Measurements from ENCODE around the gene TFDP1.

The TFDP1 gene

GRCh38 chr13:113598481-113598880 is 13.9 kb downstream of the TFDP1 start:
- Histone ChIP-seq H3K18ac (ENCODE audit: low read length) (no peak overlapping the region), H3K27me3 (ENCODE audit: control insufficient read depth in 3 of 3, insufficient read depth in 3 of 3, low read depth in 1 of 3, low read length in 3 of 3) (no peaks in the 10 kb centered on the region), H3K9me3 (replicated peaks in 1 of 2; ENCODE audit: control insufficient read depth in 2 of 2, insufficient read depth in 1 of 2, low read depth in 1 of 2, low read length in 2 of 2) (peaks cover 10 to 58% of the 10 kb centered on the region in 2 donors), H3K9ac (ENCODE audit: low read depth, low read length, poor library complexity) (peak overlapping the region; percentile 7), H3K79me1 (ENCODE audit: low read depth, low read length) (peaks cover 29% of the 10 kb centered on the region), H3K23ac (ENCODE audit: low read depth, low read length, poor library complexity) (no peak overlapping the region), H2BK12ac (ENCODE audit: low read length) (no peak overlapping the region), H2BK5ac (ENCODE audit: low read length) (no peak overlapping the region), H2AK5ac (ENCODE audit: low read depth, low read length) (no peak overlapping the region), H2BK120ac (ENCODE audit: low read depth, low read length) (no peak overlapping the region), H2AFZ (ENCODE audit: low read length) (no peak overlapping the region), H4K8ac (ENCODE audit: low read depth, low read length) (no peak overlapping the region), H3K36me3 (replicated peaks in 1 of 2; ENCODE audit: control insufficient read depth in 2 of 2, insufficient read depth in 2 of 2, low read length in 2 of 2) (peaks cover 37 to 86% of the 10 kb centered on the region in 2 donors), H3K14ac (ENCODE audit: low read length) (no peak overlapping the region), H3K4me3 (ENCODE audit: low read length in 2 of 2) (peak overlapping the region in 1 of 2 donors; percentile 50), H3K27ac (replicated peaks; ENCODE audit: low read length) (no peak overlapping the region), H4K91ac (ENCODE audit: low read depth, low read length, poor library complexity) (no peak overlapping the region), H3K4me2 (ENCODE audit: insufficient read depth, low read length, poor library complexity, severe bottlenecking) (no peak overlapping the region), H3K4ac (ENCODE audit: low read length) (no peak overlapping the region), H3K4me1 (ENCODE audit: control insufficient read depth in 2 of 2, insufficient read depth in 1 of 2, low read depth in 1 of 2, low read length in 2 of 2) (peaks cover 0 to 8% of the 10 kb centered on the region in 2 donors), H2BK15ac (ENCODE audit: low read length) (no peak overlapping the region)
- no peak for DNase-seq (ENCODE audit: low spot score)
- no CpG with 5 or more reads among the region's 13 CpGs for WGBS, 2 donors (ENCODE audit: extremely low coverage in 2 of 2, insufficient read length in 2 of 2, insufficient replicate concordance in 1 of 2)

- no CpG with 5 or more reads among the region's 12 CpGs for WGBS, 2 donors (ENCODE audit: extremely low coverage in 2 of 2, insufficient read length in 2 of 2, insufficient replicate concordance in 1 of 2)
- DNase-seq (ENCODE audit: low spot score), result no peak
- no peak overlapping the region for H2BK120ac ChIP-seq (ENCODE audit: low read depth, low read length)
These were observed 14.8 kb downstream of the TFDP1 start for GRCh38 chr13:113599391-113599790.

GRCh38 chr13:113601166-113602070 is 16.9 kb downstream of the TFDP1 start:
- H2BK12ac ChIP-seq (ENCODE audit: low read length), result no peak overlapping the region
- WGBS, 2 donors (ENCODE audit: extremely low coverage in 2 of 2, insufficient read length in 2 of 2, insufficient replicate concordance in 1 of 2), result no CpG with 5 or more reads among the region's 28 CpGs
- H3K4me3 ChIP-seq (ENCODE audit: low read length in 2 of 2), result no peak overlapping the region

More at GRCh38 chr13:113599391-113599790, 14.8 kb downstream of the TFDP1 start:
- Histone ChIP-seq H3K9ac (ENCODE audit: low read depth, low read length, poor library complexity) (no peak overlapping the region), H3K23ac (ENCODE audit: low read depth, low read length, poor library complexity) (no peak overlapping the region), H4K8ac (ENCODE audit: low read depth, low read length) (no peak overlapping the region), H3K36me3 (replicated peaks in 1 of 2; ENCODE audit: control insufficient read depth in 2 of 2, insufficient read depth in 2 of 2, low read length in 2 of 2) (peaks cover 38 to 90% of the 10 kb centered on the region in 2 donors), H3K4me3 (ENCODE audit: low read length in 2 of 2) (no peak overlapping the region), H2AFZ (ENCODE audit: low read length) (no peak overlapping the region), H3K18ac (ENCODE audit: low read length) (no peak overlapping the region), H2AK5ac (ENCODE audit: low read depth, low read length) (no peak overlapping the region), H3K4me2 (ENCODE audit: insufficient read depth, low read length, poor library complexity, severe bottlenecking) (no peak overlapping the region), H3K4me1 (ENCODE audit: control insufficient read depth in 2 of 2, insufficient read depth in 1 of 2, low read depth in 1 of 2, low read length in 2 of 2) (peaks cover 0 to 8% of the 10 kb centered on the region in 2 donors), H3K27me3 (ENCODE audit: control insufficient read depth in 3 of 3, insufficient read depth in 3 of 3, low read depth in 1 of 3, low read length in 3 of 3) (no peaks in the 10 kb centered on the region), H2BK5ac (ENCODE audit: low read length) (no peak overlapping the region), H3K79me1 (ENCODE audit: low read depth, low read length) (peaks cover 24% of the 10 kb centered on the region), H4K91ac (ENCODE audit: low read depth, low read length, poor library complexity) (no peak overlapping the region), H3K4ac (ENCODE audit: low read length) (no peak overlapping the region), H3K27ac (replicated peaks; ENCODE audit: low read length) (no peak overlapping the region), H3K9me3 (replicated peaks in 1 of 2; ENCODE audit: control insufficient read depth in 2 of 2, insufficient read depth in 1 of 2, low read depth in 1 of 2, low read length in 2 of 2) (peaks cover 9 to 57% of the 10 kb centered on the region in 2 donors), H2BK15ac (ENCODE audit: low read length) (no peak overlapping the region), H2BK12ac (ENCODE audit: low read length) (no peak overlapping the region), H3K14ac (ENCODE audit: low read length) (no peak overlapping the region)

GRCh38 chr13:113602291-113602988 is 17.9 kb downstream of the TFDP1 start:
- no peak for DNase-seq (ENCODE audit: low spot score)
- H3K4me1 ChIP-seq (ENCODE audit: control insufficient read depth in 2 of 2, insufficient read depth in 1 of 2, low read depth in 1 of 2, low read length in 2 of 2), result peaks cover 0 to 8% of the 10 kb centered on the region in 2 donors
- no peak overlapping the region for H4K91ac ChIP-seq (ENCODE audit: low read depth, low read length, poor library complexity)

More at GRCh38 chr13:113601166-113602070, 16.9 kb downstream of the TFDP1 start:
- no peak overlapping the region for H2AFZ ChIP-seq (ENCODE audit: low read length)
- peaks cover 37 to 92% of the 10 kb centered on the region in 2 donors for H3K36me3 ChIP-seq (replicated peaks in 1 of 2; ENCODE audit: control insufficient read depth in 2 of 2, insufficient read depth in 2 of 2, low read length in 2 of 2)
- no peak overlapping the region for H2BK15ac ChIP-seq (ENCODE audit: low read length)
- H3K18ac ChIP-seq (ENCODE audit: low read length), result peak overlapping the region; percentile 69
- H3K79me1 ChIP-seq (ENCODE audit: low read depth, low read length), result peaks cover 35% of the 10 kb centered on the region
- no peaks in the 10 kb centered on the region for H3K27me3 ChIP-seq (ENCODE audit: control insufficient read depth in 3 of 3, insufficient read depth in 3 of 3, low read depth in 1 of 3, low read length in 3 of 3)
- H4K8ac ChIP-seq (ENCODE audit: low read depth, low read length), result peak overlapping the region; percentile 25
- peak overlapping the region; percentile 65 for H3K9ac ChIP-seq (ENCODE audit: low read depth, low read length, poor library complexity)
- no peak overlapping the region for H4K91ac ChIP-seq (ENCODE audit: low read depth, low read length, poor library complexity)
- H3K27ac ChIP-seq (replicated peaks; ENCODE audit: low read length), result no peak overlapping the region
- no peak overlapping the region for H2BK5ac ChIP-seq (ENCODE audit: low read length)
- no peak for DNase-seq (ENCODE audit: low spot score)
- H3K4me1 ChIP-seq (ENCODE audit: control insufficient read depth in 2 of 2, insufficient read depth in 1 of 2, low read depth in 1 of 2, low read length in 2 of 2), result peaks cover 0 to 8% of the 10 kb centered on the region in 2 donors
- no peak overlapping the region for H2BK120ac ChIP-seq (ENCODE audit: low read depth, low read length)
- H3K4ac ChIP-seq (ENCODE audit: low read length), result no peak overlapping the region
- no peak overlapping the region for H3K4me2 ChIP-seq (ENCODE audit: insufficient read depth, low read length, poor library complexity, severe bottlenecking)
- no peak overlapping the region for H3K23ac ChIP-seq (ENCODE audit: low read depth, low read length, poor library complexity)
- H3K9me3 ChIP-seq (replicated peaks in 1 of 2; ENCODE audit: control insufficient read depth in 2 of 2, insufficient read depth in 1 of 2, low read depth in 1 of 2, low read length in 2 of 2), result peaks cover 14 to 52% of the 10 kb centered on the region in 2 donors
- H3K14ac ChIP-seq (ENCODE audit: low read length), result peak overlapping the region; percentile 42
- H2AK5ac ChIP-seq (ENCODE audit: low read depth, low read length), result peak overlapping the region; percentile 30

More at GRCh38 chr13:113602291-113602988, 17.9 kb downstream of the TFDP1 start:
- Histone ChIP-seq H3K79me1 (ENCODE audit: low read depth, low read length) (peaks cover 35% of the 10 kb centered on the region), H2BK120ac (ENCODE audit: low read depth, low read length) (no peak overlapping the region), H2AK5ac (ENCODE audit: low read depth, low read length) (no peak overlapping the region), H2AFZ (ENCODE audit: low read length) (no peak overlapping the region), H3K14ac (ENCODE audit: low read length) (no peak overlapping the region), H4K8ac (ENCODE audit: low read depth, low read length) (no peak overlapping the region), H3K4ac (ENCODE audit: low read length) (no peak overlapping the region), H2BK12ac (ENCODE audit: low read length) (no peak overlapping the region), H2BK15ac (ENCODE audit: low read length) (no peak overlapping the region), H3K4me3 (ENCODE audit: low read length in 2 of 2) (no peak overlapping the region), H3K18ac (ENCODE audit: low read length) (no peak overlapping the region), H3K9ac (ENCODE audit: low read depth, low read length, poor library complexity) (peak overlapping the region; percentile 65), H3K27me3 (ENCODE audit: control insufficient read depth in 3 of 3, insufficient read depth in 3 of 3, low read depth in 1 of 3, low read length in 3 of 3) (no peaks in the 10 kb centered on the region), H3K36me3 (replicated peaks in 1 of 2; ENCODE audit: control insufficient read depth in 2 of 2, insufficient read depth in 2 of 2, low read length in 2 of 2) (peaks cover 29 to 92% of the 10 kb centered on the region in 2 donors), H3K23ac (ENCODE audit: low read depth, low read length, poor library complexity) (no peak overlapping the region), H3K4me2 (ENCODE audit: insufficient read depth, low read length, poor library complexity, severe bottlenecking) (no peak overlapping the region), H2BK5ac (ENCODE audit: low read length) (no peak overlapping the region), H3K9me3 (replicated peaks in 1 of 2; ENCODE audit: control insufficient read depth in 2 of 2, insufficient read depth in 1 of 2, low read depth in 1 of 2, low read length in 2 of 2) (peaks cover 11 to 44% of the 10 kb centered on the region in 2 donors), H3K27ac (replicated peaks; ENCODE audit: low read length) (no peak overlapping the region)
- no CpG with 5 or more reads among the region's 15 CpGs for WGBS, 2 donors (ENCODE audit: extremely low coverage in 2 of 2, insufficient read length in 2 of 2, insufficient replicate concordance in 1 of 2)

All from neuronal stem cell (in vitro differentiated cells).